ENCODE measurements around the gene EPB41L4B.

DNA sequence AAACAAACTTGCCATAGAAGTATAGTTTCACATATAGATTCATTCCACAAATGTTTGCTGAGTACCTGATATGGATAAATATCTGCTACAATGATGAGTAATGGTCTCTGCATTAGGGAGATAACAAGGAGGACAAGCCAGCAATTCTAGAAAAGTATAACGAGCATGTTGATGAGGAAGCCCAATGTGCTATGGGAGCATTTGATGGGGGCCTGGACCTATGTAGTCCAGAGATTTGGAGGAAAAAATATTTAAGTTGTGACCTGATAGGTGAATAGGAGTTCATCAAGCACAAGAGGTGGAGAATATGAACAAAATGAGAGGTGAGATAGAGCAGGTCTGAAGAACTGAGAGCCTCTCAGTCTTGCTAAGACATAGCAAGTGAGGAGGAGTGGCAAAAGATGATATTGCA is 186.7 kb downstream of the EPB41L4B start:
- TF ChIP-seq, protein P1, sequence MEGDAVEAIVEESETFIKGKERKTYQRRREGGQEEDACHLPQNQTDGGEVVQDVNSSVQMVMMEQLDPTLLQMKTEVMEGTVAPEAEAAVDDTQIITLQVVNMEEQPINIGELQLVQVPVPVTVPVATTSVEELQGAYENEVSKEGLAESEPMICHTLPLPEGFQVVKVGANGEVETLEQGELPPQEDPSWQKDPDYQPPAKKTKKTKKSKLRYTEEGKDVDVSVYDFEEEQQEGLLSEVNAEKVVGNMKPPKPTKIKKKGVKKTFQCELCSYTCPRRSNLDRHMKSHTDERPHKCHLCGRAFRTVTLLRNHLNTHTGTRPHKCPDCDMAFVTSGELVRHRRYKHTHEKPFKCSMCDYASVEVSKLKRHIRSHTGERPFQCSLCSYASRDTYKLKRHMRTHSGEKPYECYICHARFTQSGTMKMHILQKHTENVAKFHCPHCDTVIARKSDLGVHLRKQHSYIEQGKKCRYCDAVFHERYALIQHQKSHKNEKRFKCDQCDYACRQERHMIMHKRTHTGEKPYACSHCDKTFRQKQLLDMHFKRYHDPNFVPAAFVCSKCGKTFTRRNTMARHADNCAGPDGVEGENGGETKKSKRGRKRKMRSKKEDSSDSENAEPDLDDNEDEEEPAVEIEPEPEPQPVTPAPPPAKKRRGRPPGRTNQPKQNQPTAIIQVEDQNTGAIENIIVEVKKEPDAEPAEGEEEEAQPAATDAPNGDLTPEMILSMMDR (tag by site-specific recombination; IDR thresholded peaks at IDR 0.05), result no peak
- no peak for TF ChIP-seq ZNF555 (tag by site-specific recombination; conservative IDR thresholded peaks at IDR 0.05)
- TF ChIP-seq ZNF350 (tag by site-specific recombination; IDR thresholded peaks at IDR 0.05), result no peak
- no peak for TF ChIP-seq ZNF843 (tag by site-specific recombination; IDR thresholded peaks at IDR 0.05)
- TF ChIP-seq GLI4 (tag by site-specific recombination; IDR thresholded peaks at IDR 0.05), result no peak
- TF ChIP-seq, protein P2, sequence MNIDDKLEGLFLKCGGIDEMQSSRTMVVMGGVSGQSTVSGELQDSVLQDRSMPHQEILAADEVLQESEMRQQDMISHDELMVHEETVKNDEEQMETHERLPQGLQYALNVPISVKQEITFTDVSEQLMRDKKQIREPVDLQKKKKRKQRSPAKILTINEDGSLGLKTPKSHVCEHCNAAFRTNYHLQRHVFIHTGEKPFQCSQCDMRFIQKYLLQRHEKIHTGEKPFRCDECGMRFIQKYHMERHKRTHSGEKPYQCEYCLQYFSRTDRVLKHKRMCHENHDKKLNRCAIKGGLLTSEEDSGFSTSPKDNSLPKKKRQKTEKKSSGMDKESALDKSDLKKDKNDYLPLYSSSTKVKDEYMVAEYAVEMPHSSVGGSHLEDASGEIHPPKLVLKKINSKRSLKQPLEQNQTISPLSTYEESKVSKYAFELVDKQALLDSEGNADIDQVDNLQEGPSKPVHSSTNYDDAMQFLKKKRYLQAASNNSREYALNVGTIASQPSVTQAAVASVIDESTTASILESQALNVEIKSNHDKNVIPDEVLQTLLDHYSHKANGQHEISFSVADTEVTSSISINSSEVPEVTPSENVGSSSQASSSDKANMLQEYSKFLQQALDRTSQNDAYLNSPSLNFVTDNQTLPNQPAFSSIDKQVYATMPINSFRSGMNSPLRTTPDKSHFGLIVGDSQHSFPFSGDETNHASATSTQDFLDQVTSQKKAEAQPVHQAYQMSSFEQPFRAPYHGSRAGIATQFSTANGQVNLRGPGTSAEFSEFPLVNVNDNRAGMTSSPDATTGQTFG (tag by site-specific recombination; IDR thresholded peaks at IDR 0.05; ENCODE audit: borderline replicate concordance), result no peak
- TF ChIP-seq, protein P3, sequence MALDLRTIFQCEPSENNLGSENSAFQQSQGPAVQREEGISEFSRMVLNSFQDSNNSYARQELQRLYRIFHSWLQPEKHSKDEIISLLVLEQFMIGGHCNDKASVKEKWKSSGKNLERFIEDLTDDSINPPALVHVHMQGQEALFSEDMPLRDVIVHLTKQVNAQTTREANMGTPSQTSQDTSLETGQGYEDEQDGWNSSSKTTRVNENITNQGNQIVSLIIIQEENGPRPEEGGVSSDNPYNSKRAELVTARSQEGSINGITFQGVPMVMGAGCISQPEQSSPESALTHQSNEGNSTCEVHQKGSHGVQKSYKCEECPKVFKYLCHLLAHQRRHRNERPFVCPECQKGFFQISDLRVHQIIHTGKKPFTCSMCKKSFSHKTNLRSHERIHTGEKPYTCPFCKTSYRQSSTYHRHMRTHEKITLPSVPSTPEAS (tag by site-specific recombination; IDR thresholded peaks at IDR 0.05), result no peak
- TF ChIP-seq ZNF311 (tag by site-specific recombination; IDR thresholded peaks at IDR 0.05; ENCODE audit: borderline replicate concordance), result no peak
- TF ChIP-seq, protein P4, sequence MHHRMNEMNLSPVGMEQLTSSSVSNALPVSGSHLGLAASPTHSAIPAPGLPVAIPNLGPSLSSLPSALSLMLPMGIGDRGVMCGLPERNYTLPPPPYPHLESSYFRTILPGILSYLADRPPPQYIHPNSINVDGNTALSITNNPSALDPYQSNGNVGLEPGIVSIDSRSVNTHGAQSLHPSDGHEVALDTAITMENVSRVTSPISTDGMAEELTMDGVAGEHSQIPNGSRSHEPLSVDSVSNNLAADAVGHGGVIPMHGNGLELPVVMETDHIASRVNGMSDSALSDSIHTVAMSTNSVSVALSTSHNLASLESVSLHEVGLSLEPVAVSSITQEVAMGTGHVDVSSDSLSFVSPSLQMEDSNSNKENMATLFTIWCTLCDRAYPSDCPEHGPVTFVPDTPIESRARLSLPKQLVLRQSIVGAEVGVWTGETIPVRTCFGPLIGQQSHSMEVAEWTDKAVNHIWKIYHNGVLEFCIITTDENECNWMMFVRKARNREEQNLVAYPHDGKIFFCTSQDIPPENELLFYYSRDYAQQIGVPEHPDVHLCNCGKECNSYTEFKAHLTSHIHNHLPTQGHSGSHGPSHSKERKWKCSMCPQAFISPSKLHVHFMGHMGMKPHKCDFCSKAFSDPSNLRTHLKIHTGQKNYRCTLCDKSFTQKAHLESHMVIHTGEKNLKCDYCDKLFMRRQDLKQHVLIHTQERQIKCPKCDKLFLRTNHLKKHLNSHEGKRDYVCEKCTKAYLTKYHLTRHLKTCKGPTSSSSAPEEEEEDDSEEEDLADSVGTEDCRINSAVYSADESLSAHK (tag by site-specific recombination; IDR thresholded peaks at IDR 0.05), result no peak
- TF ChIP-seq ZNF292 (tag by site-specific recombination; IDR thresholded peaks at IDR 0.05; ENCODE audit: borderline replicate concordance, low read depth), result no peak
- TF ChIP-seq, protein P5, sequence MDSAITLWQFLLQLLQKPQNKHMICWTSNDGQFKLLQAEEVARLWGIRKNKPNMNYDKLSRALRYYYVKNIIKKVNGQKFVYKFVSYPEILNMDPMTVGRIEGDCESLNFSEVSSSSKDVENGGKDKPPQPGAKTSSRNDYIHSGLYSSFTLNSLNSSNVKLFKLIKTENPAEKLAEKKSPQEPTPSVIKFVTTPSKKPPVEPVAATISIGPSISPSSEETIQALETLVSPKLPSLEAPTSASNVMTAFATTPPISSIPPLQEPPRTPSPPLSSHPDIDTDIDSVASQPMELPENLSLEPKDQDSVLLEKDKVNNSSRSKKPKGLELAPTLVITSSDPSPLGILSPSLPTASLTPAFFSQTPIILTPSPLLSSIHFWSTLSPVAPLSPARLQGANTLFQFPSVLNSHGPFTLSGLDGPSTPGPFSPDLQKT (IDR thresholded peaks at IDR 0.05; ENCODE audit: borderline replicate concordance, low read depth, low read length), result no peak
- TF ChIP-seq, protein P6, sequence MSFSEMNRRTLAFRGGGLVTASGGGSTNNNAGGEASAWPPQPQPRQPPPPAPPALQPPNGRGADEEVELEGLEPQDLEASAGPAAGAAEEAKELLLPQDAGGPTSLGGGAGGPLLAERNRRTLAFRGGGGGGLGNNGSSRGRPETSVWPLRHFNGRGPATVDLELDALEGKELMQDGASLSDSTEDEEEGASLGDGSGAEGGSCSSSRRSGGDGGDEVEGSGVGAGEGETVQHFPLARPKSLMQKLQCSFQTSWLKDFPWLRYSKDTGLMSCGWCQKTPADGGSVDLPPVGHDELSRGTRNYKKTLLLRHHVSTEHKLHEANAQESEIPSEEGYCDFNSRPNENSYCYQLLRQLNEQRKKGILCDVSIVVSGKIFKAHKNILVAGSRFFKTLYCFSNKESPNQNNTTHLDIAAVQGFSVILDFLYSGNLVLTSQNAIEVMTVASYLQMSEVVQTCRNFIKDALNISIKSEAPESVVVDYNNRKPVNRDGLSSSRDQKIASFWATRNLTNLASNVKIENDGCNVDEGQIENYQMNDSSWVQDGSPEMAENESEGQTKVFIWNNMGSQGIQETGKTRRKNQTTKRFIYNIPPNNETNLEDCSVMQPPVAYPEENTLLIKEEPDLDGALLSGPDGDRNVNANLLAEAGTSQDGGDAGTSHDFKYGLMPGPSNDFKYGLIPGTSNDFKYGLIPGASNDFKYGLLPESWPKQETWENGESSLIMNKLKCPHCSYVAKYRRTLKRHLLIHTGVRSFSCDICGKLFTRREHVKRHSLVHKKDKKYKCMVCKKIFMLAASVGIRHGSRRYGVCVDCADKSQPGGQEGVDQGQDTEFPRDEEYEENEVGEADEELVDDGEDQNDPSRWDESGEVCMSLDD (tag by site-specific recombination; IDR thresholded peaks at IDR 0.05), result no peak
- no peak for TF ChIP-seq ZBTB8A (tag by site-specific recombination; IDR thresholded peaks at IDR 0.05)

Data from HEK293 (cell line).